GM12865 (cell line): ENCODE measurements around the gene RABGAP1L.

Experiments
- DNase-seq: peaks from one replicate; pipeline ENCODE4 v3.0.0; 2010; ENCODE audit warnings: low read depth
- H3K4me3 ChIP-seq: 2 replicates; pipeline ENCODE4 v1.5.1; 2011; ENCODE audit warnings: mild to moderate bottlenecking, low read depth, low read length, control low read depth
- CTCF ChIP-seq: IDR thresholded peaks from 2 replicates; pipeline ENCODE4 v1.5.1; 2011; ENCODE audit warnings: low read length, control low read depth, low read depth, inconsistent platforms; ENCODE audit not compliant: insufficient read depth; ENCODE audit errors: missing control alignments

Gene RABGAP1L

GRCh38 chr1:174932587-174932986, 773.3 kb downstream of the RABGAP1L start:
- TF ChIP-seq CTCF = no peak

GRCh38 chr1:174935961-174936727, 776.8 kb downstream of the RABGAP1L start:
- no peak for TF ChIP-seq CTCF
- no peak for DNase-seq
- no peak overlapping the region for H3K4me3 ChIP-seq

More at GRCh38 chr1:174932587-174932986, 773.3 kb downstream of the RABGAP1L start:
- no peak overlapping the region for H3K4me3 ChIP-seq
- no peak for DNase-seq

GRCh38 chr1:174938281-174939007, 779.1 kb downstream of the RABGAP1L start:
- DNase-seq = no peak
- H3K4me3 ChIP-seq = no peak overlapping the region
- no peak for TF ChIP-seq CTCF

- no peak for DNase-seq
- no peak for TF ChIP-seq CTCF
- H3K4me3 ChIP-seq = no peak overlapping the region
These were observed 780.6 kb downstream of the RABGAP1L start for GRCh38 chr1:174939775-174940545.

- TF ChIP-seq CTCF = no peak
- no peak for DNase-seq
- H3K4me3 ChIP-seq = no peak overlapping the region
These were observed 781.4 kb downstream of the RABGAP1L start for GRCh38 chr1:174940646-174941175.

- no peak for TF ChIP-seq CTCF
- no peak overlapping the region for H3K4me3 ChIP-seq
- no peak for DNase-seq
These were observed 783.4 kb downstream of the RABGAP1L start for GRCh38 chr1:174942547-174943255.
